Kidney epithelial cell (primary cell): ENCODE results near the gene AMBRA1. TPM values are rescaled to one million over a fixed set of nuclear protein-coding genes. Genes with fewer than 3 reads are reported as not detected.

ENCODE experiments used
- DNase-seq: peaks from one replicate; pipeline ENCODE4 v3.0.0-alpha.2; 2010; ENCODE audit warnings: low read depth
- H3K27me3 ChIP-seq: 2 replicates; pipeline ENCODE4 v1.6.0; 2011; ENCODE audit warnings: low read length; ENCODE audit not compliant: control insufficient read depth, insufficient read depth
- H3K36me3 ChIP-seq: 2 replicates; pipeline ENCODE4 v1.5.1; 2011; ENCODE audit warnings: low read length; ENCODE audit not compliant: control insufficient read depth, insufficient read depth
- H3K4me3 ChIP-seq: 2 replicates; pipeline ENCODE4 v1.5.1; 2011; ENCODE audit warnings: low read depth, mild to moderate bottlenecking, control low read depth, low read length
- total RNA-seq: library from RNA; depleted of rRNA; stranded (reverse); fragments of >200 nt; gene quantifications from 2 replicates; pipeline ENCODE4 v1.2.3, GENCODE V29; 2015
- TF ChIP-seq, protein P1 (sequence below): IDR thresholded peaks from 2 replicates; pipeline ENCODE4 v1.5.1; 2011; ENCODE audit warnings: mild to moderate bottlenecking, moderate library complexity, low read length, control low read depth, inconsistent platforms; ENCODE audit not compliant: insufficient read depth, poor library complexity, severe bottlenecking

The AMBRA1 gene
- total RNA-seq, 1 donor from 2014 or later, result 23.1 TPM

GRCh38 chr11:46537537-46538295 lies 56.1 kb downstream of the AMBRA1 start:
- Histone ChIP-seq H3K27me3 (no peaks in the 10 kb centered on the region), H3K4me3 (no peak overlapping the region), H3K36me3 (no peaks in the 10 kb centered on the region)
- no peak for DNase-seq
- TF ChIP-seq, protein P1, sequence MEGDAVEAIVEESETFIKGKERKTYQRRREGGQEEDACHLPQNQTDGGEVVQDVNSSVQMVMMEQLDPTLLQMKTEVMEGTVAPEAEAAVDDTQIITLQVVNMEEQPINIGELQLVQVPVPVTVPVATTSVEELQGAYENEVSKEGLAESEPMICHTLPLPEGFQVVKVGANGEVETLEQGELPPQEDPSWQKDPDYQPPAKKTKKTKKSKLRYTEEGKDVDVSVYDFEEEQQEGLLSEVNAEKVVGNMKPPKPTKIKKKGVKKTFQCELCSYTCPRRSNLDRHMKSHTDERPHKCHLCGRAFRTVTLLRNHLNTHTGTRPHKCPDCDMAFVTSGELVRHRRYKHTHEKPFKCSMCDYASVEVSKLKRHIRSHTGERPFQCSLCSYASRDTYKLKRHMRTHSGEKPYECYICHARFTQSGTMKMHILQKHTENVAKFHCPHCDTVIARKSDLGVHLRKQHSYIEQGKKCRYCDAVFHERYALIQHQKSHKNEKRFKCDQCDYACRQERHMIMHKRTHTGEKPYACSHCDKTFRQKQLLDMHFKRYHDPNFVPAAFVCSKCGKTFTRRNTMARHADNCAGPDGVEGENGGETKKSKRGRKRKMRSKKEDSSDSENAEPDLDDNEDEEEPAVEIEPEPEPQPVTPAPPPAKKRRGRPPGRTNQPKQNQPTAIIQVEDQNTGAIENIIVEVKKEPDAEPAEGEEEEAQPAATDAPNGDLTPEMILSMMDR, result peak; percentile 93

- TF ChIP-seq, protein P1, result peak; percentile 22
- no peak for DNase-seq
- Histone ChIP-seq H3K27me3 (no peaks in the 10 kb centered on the region), H3K36me3 (no peaks in the 10 kb centered on the region), H3K4me3 (no peak overlapping the region)
These were observed 56.7 kb downstream of the AMBRA1 start for GRCh38 chr11:46537121-46537520.

DNA sequence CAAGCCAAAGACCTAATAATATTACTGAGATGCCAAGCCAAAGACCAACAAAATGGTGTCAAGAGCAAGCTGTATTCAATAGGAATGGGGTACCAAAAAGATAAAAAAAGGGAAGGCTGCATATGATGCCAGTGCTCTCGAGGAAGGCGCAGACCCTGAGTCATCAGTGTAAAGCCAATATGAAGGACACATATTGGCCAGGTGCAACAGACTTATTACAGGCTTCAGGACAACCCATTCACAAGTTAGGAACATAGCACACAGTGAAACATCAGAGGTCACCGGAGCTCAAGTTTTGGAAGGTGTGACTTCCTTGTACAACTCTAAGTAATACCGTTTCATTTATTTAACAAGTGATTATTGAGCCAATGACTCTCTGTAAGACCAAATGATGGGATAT lies 58.1 kb downstream of the AMBRA1 start:
- H3K27me3 ChIP-seq, result no peaks in the 10 kb centered on the region
- no peak for DNase-seq
- H3K4me3 ChIP-seq, result no peak overlapping the region
- no peaks in the 10 kb centered on the region for H3K36me3 ChIP-seq
- TF ChIP-seq, protein P1, result no peak

- H3K27me3 ChIP-seq, result no peaks in the 10 kb centered on the region
- no peak for DNase-seq
- no peak overlapping the region for H3K4me3 ChIP-seq
- TF ChIP-seq, protein P1, result no peak
- H3K36me3 ChIP-seq, result no peaks in the 10 kb centered on the region
These were observed 59.1 kb downstream of the AMBRA1 start for GRCh38 chr11:46534711-46535110.

DNA sequence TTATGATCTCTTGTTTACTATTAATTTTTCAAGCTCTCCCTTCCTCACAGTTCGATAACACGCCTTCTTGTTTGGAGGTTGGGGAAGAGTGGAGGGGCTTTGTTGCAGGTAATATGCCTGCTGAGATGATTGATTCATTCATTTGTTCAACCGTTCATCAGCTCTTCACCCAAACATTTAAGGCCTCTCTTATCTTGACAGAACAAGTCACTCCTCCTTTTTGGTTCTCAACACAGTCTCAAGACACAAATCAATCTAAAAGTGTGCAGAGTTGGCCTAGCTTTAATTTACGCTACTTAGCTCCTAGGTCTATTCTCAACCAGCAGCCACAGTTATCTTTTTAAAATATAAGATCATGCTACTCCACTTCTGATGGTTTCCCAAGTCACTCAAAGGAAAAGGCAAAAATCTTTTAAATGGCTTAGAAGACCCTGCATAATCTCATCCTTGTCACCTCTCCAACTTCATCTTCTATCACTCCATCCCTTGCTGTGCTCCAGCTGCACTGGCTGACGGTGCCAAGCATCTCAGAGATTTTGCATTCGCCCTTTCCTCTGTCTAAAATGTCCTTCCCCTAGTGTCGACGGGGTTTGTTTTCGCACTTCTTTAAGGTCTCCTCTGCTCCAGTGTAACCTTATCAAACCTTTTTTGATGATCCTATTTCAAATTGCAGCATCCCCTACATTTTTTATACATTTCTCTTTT lies 60.3 kb downstream of the AMBRA1 start:
- Histone ChIP-seq H3K27me3 (no peaks in the 10 kb centered on the region), H3K4me3 (no peak overlapping the region), H3K36me3 (no peaks in the 10 kb centered on the region)
- TF ChIP-seq, protein P1, result no peak
- DNase-seq, result no peak
